Urothelium cell line (cell line): ENCODE measurements around the gene UGT1A4.
"Not testable (repeated sequence)": the region's sequence is repeated elsewhere in the genome, so short reads cannot be mapped to it uniquely, and the experiment has no call there.

Source experiments
- DNase-seq: peaks from one replicate; pipeline ENCODE4 v3.0.0; 2011; ENCODE audit warnings: low spot score, mixed read lengths
- FAIRE-seq: peaks from 2 replicates; lab custom pipeline; 2011; peaks lifted over from hg19 to GRCh38; lab: Jason Lieb, UNC

The UGT1A4 gene

DNA sequence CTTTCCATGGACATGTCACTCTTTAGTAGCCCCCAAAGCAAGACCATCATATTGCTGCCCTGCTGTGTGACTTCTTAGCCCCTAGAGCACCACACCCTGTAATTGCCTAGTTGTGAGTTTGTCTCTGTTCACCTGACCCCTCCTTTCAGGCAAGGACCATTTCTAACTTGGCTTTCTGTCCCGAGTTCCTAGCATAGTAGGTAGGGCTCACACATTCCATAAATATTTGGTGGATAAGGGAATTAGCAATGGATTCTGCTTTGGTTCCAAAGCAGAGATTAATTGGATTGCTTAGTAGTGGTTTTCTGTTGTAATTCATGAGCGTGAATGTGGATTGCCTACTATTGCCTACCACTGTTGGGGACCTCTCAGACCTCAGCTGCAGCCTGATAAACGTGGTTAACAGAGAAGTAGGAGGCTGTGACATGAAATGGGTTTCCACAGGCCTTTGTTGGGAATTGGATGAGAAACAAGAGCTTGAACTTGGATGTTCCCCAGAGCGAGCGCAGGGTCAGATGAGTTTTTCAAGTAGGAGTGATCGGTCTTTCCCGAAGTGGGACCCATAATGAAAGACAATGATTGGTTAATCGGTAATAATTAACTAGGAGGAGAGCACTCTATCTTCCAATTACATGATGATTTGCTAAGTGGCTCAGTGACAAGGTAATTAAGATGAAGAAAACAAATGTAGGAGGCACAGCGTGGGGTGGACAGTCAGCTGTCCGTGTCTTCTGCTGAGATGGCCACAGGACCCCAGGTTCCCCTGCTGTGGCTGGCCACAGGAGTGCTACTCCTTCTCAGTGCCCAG lies 28.1 kb downstream of the UGT1A4 start:
- FAIRE-seq (peak; percentile 86), DNase-seq (no peak)

DNA sequence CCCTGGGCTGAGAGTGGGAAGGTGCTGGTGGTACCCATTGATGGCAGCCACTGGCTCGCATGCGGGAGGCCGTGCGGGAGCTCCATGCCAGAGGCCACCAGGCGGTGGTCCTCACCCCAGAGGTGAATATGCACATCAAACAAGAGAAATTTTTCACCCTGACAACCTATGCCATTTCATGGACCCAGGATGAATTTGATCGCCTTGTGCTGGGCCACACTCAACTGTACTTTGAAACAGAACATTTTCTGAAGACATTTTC lies 28.7 kb downstream of the UGT1A4 start:
- DNase-seq (no peak), FAIRE-seq (no peak)

GRCh38 chr2:233750689-233751088 lies 32.2 kb downstream of the UGT1A4 start:
- DNase-seq, FAIRE-seq: not testable (repeated sequence)

GRCh38 chr2:233751212-233752009 lies 32.9 kb downstream of the UGT1A4 start:
- FAIRE-seq, DNase-seq: not testable (repeated sequence)

DNA sequence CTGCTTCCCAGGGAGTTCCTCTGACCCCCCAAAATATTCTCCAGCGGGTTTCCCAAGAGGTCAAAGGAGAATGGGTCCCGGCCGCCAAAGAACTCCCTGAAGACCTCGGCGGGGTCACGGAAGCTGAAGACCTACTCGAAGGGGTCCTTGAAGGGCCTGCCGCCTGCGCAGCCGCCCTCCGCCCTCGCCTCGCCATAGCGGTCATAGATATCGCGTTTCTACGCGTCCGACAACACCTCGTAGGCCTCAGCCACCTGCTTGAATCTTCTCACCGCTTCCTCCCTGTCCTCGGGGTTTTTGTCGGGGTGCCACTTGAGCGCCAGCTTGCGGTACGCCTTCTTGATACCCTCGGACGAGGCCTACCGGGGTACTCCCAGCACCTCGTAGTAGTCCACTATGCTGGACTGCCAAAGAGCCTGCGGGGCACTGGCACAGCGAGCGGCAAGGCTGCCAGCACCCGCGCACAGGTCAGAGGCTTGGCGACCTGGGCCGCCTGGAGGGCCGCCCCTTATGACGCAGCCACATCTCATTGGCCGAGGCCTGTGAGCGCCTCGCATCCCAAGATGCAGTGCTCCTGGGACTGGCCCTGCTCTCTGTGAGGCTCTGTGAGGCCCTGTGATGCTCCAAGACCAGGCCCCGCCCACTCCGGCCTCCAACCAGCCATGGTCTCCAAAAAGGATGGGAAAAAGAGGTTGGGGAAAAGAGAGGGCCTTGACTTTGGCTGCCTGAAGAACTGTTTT lies 36.5 kb downstream of the UGT1A4 start:
- no peak for DNase-seq
- FAIRE-seq, result no peak

DNA sequence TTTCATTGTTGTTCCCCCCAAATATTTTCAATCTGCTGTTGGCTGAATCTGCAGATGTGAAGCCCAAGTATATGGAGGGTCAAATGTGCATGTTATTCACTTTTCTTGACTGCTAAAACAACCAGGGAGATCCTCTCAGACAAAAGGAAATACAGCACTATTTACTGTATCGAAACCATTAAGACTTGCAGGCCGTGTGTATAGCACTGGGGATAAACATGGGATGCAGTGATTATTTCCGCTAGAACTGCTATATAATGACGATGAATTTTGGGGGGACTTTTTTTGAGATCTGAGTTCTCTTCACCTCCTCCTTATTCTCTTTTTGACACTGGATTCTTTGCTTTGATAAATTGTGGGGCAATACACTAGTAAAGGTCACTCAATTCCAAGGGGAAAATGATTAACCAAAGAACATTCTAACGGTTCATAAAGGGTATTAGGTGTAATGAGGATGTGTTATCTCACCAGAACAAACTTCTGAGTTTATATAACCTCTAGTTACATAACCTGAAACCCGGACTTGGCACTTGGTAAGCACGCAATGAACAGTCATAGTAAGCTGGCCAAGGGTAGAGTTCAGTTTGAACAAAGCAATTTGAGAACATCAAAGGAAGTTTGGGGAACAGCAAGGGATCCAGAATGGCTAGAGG lies 38.0 kb downstream of the UGT1A4 start:
- DNase-seq (no peak), FAIRE-seq (no peak)

- FAIRE-seq (no peak), DNase-seq (no peak)
Observed at GRCh38 chr2:233758141-233758540, 39.6 kb downstream of the UGT1A4 start.

- FAIRE-seq (no peak), DNase-seq (no peak)
Observed at GRCh38 chr2:233758849-233759248, 40.3 kb downstream of the UGT1A4 start.

DNA sequence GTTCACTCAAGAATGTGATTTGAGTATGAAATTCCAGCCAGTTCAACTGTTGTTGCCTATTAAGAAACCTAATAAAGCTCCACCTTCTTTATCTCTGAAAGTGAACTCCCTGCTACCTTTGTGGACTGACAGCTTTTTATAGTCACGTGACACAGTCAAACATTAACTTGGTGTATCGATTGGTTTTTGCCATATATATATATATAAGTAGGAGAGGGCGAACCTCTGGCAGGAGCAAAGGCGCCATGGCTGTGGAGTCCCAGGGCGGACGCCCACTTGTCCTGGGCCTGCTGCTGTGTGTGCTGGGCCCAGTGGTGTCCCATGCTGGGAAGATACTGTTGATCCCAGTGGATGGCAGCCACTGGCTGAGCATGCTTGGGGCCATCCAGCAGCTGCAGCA lies 41.5 kb downstream of the UGT1A4 start, which contains the start of gene UGT1A1:
UGT1A1 (plus strand) TSS at position 228 of the 400 bp plus-strand sequence; CDS start at position 246, 18 bp downstream.
- no peak for FAIRE-seq

DNA sequence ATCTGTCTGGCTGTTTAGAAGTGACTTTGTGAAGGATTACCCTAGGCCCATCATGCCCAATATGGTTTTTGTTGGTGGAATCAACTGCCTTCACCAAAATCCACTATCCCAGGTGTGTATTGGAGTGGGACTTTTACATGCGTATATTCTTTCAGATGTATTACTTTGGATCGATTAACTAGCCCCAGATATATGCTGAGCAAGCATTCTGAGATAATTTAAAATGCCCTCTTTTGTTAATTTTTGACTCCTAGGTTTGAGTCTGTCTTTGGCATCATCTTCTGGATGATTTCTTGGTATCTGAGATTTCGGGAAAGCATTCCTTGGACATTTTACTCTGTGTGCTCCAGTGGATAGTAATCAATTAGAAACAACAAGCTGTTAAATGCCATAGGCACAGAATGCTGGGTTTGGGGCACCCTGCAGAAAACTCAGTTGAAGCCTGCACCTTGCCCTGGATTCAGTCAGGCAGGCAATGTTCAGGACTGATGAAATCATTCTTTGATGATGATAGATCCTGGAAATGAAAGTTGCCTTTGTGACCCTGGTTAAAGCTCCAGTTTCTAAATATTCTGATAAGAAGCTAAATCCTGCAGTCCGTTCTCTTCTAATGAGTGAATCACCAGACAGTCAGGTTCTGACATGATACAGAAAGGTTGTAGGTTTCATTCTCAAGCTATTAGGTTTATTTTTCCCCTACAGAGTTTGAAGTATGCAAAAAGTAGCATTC lies 42.7 kb downstream of the UGT1A4 start:
- no peak for FAIRE-seq
- no peak for DNase-seq

More for the DNA sequence above, 41.5 kb downstream of the UGT1A4 start, which contains the start of gene UGT1A1:
- DNase-seq, result no peak

GRCh38 chr2:233764264-233764663 lies 45.7 kb downstream of the UGT1A4 start:
- DNase-seq (peak; percentile 26), FAIRE-seq (no peak)

GRCh38 chr2:233764761-233765160 lies 46.2 kb downstream of the UGT1A4 start:
- FAIRE-seq, result no peak
- no peak for DNase-seq

GRCh38 chr2:233766416-233766815 lies 47.9 kb downstream of the UGT1A4 start:
- FAIRE-seq (no peak), DNase-seq (no peak)

DNA sequence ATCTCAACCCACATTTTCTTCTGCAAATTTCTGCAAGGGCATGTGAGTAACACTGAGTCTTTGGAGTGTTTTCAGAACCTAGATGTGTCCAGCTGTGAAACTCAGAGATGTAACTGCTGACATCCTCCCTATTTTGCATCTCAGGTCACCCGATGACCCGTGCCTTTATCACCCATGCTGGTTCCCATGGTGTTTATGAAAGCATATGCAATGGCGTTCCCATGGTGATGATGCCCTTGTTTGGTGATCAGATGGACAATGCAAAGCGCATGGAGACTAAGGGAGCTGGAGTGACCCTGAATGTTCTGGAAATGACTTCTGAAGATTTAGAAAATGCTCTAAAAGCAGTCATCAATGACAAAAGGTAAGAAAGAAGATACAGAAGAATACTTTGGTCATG lies 49.5 kb downstream of the UGT1A4 start:
- DNase-seq (no peak), FAIRE-seq (no peak)

- DNase-seq (no peak), FAIRE-seq (no peak)
Observed at GRCh38 chr2:233769260-233769659, 50.7 kb downstream of the UGT1A4 start.

DNA sequence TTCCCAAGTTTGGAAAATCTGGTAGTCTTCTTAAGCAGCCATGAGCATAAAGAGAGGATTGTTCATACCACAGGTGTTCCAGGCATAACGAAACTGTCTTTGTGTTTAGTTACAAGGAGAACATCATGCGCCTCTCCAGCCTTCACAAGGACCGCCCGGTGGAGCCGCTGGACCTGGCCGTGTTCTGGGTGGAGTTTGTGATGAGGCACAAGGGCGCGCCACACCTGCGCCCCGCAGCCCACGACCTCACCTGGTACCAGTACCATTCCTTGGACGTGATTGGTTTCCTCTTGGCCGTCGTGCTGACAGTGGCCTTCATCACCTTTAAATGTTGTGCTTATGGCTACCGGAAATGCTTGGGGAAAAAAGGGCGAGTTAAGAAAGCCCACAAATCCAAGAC lies 53.6 kb downstream of the UGT1A4 start:
- no peak for FAIRE-seq
- DNase-seq, result no peak

- no peak for FAIRE-seq
- no peak for DNase-seq
Observed at GRCh38 chr2:233772583-233772982, 54.0 kb downstream of the UGT1A4 start.

DNA sequence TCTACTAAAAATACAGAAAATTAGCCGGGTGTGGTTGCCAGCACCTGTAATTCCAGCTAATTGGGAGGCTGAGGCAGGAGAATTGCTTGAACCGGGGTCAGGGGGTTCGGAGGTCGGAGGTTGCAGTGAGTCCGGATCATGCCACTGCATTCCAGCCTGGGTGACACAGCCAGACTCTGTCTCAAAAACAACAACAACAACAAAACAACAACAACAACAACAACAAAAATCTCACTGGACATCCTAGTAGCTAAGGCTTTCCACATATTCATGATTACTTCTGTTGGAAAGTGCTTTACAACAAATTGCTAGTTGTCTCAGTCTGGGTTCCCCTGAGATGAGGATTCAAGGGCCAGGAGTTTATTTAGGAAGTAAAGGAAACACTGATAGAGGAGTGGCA lies 55.3 kb downstream of the UGT1A4 start:
- FAIRE-seq (no peak), DNase-seq (no peak)

DNA sequence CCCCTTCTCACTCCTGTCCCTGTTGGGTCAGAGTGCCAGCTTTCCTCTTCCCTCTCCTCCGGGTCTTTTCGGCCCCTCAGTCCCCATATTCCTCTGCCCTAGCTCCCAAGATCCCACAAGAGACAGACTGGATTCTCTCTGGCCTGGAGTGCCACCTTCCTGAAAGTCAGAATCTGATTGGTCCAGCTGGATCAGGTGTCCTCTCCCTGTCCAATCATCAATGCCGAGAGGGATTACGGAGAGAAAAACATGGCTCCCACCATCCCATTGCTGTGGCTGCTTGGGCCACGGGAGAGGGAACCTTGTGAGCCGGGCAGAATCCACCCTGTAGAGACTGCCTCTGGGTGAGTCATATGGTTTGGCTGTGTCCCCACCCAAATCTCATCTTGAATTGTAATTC lies 56.9 kb downstream of the UGT1A4 start:
- DNase-seq (no peak), FAIRE-seq (no peak)

GRCh38 chr2:233778030-233778429 lies 59.5 kb downstream of the UGT1A4 start, which contains the start of gene MROH2A:
TSS of gene MROH2A (plus strand) at chr2:233778330. CDS start at chr2:233779359, 1,029 bp downstream.
- FAIRE-seq (no peak), DNase-seq (no peak)
